Activated naive CD8-positive, alpha-beta T cell treated with anti-CD3 and anti-CD28 coated beads, Interleukin-2, amount 10 ng/mL, durations not matched to agents 7 days and 5 days (primary cell): Measurements from ENCODE around the gene RANBP2. TPM values are rescaled to one million over a fixed set of nuclear protein-coding genes. Genes with fewer than 3 reads are reported as not detected.
"Not testable (repeated sequence)": the region's sequence is repeated elsewhere in the genome, so short reads cannot be mapped to it uniquely, and the experiment has no call there.

ENCODE experiments used
- ATAC-seq: fragments of 150-1000 bp; cut with Tn5 transposase; one replicate; pipeline ENCODE4 v1.10.0; 2021; ENCODE audit warnings: low read depth, moderate library complexity
- POLR2A ChIA-PET: fragments of 350-600 bp; sonication (Branson Sonifier 250); formaldehyde crosslinking; loops from one replicate; lab custom pipeline; 2021; ENCODE audit warnings: antibody characterized with exemption; lab: Charles Lee
- DNase-seq: peaks from one replicate; pipeline ENCODE4 v3.0.0; 2021
- H3K27ac Mint-ChIP-seq: one replicate; pipeline ENCODE4 v1.8.0; 2022; ENCODE audit warnings: mild to moderate bottlenecking, mixed read lengths
- H3K27me3 Mint-ChIP-seq: one replicate; pipeline ENCODE4 v1.8.0; 2022; ENCODE audit warnings: mild to moderate bottlenecking, moderate library complexity, mixed read lengths
- H3K36me3 Mint-ChIP-seq: one replicate; pipeline ENCODE4 v1.8.0; 2021; ENCODE audit warnings: mild to moderate bottlenecking, mixed read lengths
- H3K4me1 Mint-ChIP-seq: one replicate; pipeline ENCODE4 v1.8.0; 2021; ENCODE audit warnings: mixed read lengths
- H3K4me3 Mint-ChIP-seq: one replicate; pipeline ENCODE4 v1.8.0; 2022; ENCODE audit warnings: mild to moderate bottlenecking, moderate library complexity, mixed read lengths
- H3K9me3 Mint-ChIP-seq: one replicate; pipeline ENCODE4 v1.8.0; 2021; ENCODE audit warnings: mixed read lengths
- total RNA-seq, 2 experiments: library from RNA; stranded (reverse); gene quantifications; one replicate each; pipeline ENCODE4 v1.2.3, GENCODE V29; 2021

RANBP2 gene
- total RNA-seq, 2 experiments from 2014 or later: 50.2 to 51.8 TPM

GRCh38 chr2:108707300-108707699 lies 12.0 kb upstream of the RANBP2 start:
- Mint-ChIP-seq H3K4me3 (no peak overlapping the region), H3K27me3 (peaks cover 6% of the 10 kb centered on the region), H3K4me1 (no peaks in the 10 kb centered on the region), H3K36me3 (peaks cover 3% of the 10 kb centered on the region), H3K27ac (no peak overlapping the region), H3K9me3 (peaks cover 6% of the 10 kb centered on the region)
- no peak for ATAC-seq
- POLR2A ChIA-PET: no interaction called here
- no peak for DNase-seq

- H3K9me3 Mint-ChIP-seq, H3K36me3 Mint-ChIP-seq, H3K4me3 Mint-ChIP-seq, POLR2A ChIA-PET, ATAC-seq, H3K27ac Mint-ChIP-seq, H3K27me3 Mint-ChIP-seq, H3K4me1 Mint-ChIP-seq, DNase-seq: not testable (repeated sequence)
Measured at GRCh38 chr2:108716971-108717370, 2.3 kb upstream of the RANBP2 start.

- ATAC-seq, DNase-seq, H3K27me3 Mint-ChIP-seq, POLR2A ChIA-PET, H3K27ac Mint-ChIP-seq, H3K4me3 Mint-ChIP-seq, H3K9me3 Mint-ChIP-seq, H3K36me3 Mint-ChIP-seq: not testable (repeated sequence)
- H3K4me1 Mint-ChIP-seq: peaks cover 13% of the 10 kb centered on the region
Measured at GRCh38 chr2:108726048-108726447, 6.8 kb downstream of the RANBP2 start.

GRCh38 chr2:108734656-108735055 lies 15.4 kb downstream of the RANBP2 start:
- H3K27me3 Mint-ChIP-seq, ATAC-seq, POLR2A ChIA-PET, DNase-seq, H3K4me3 Mint-ChIP-seq, H3K27ac Mint-ChIP-seq, H3K4me1 Mint-ChIP-seq, H3K9me3 Mint-ChIP-seq: not testable (repeated sequence)
- peaks cover 18% of the 10 kb centered on the region for H3K36me3 Mint-ChIP-seq

GRCh38 chr2:108757973-108758372 lies 38.7 kb downstream of the RANBP2 start:
- peaks cover 12% of the 10 kb centered on the region for H3K36me3 Mint-ChIP-seq

GRCh38 chr2:108762618-108763017 lies 43.3 kb downstream of the RANBP2 start:
- H3K27ac Mint-ChIP-seq, H3K4me1 Mint-ChIP-seq, H3K27me3 Mint-ChIP-seq, H3K4me3 Mint-ChIP-seq, POLR2A ChIA-PET, H3K9me3 Mint-ChIP-seq, DNase-seq, ATAC-seq: not testable (repeated sequence)
- peaks cover 36% of the 10 kb centered on the region for H3K36me3 Mint-ChIP-seq

More at GRCh38 chr2:108757973-108758372, 38.7 kb downstream of the RANBP2 start:
- DNase-seq, ATAC-seq, H3K9me3 Mint-ChIP-seq, H3K27ac Mint-ChIP-seq, H3K27me3 Mint-ChIP-seq, H3K4me1 Mint-ChIP-seq, H3K4me3 Mint-ChIP-seq, POLR2A ChIA-PET: not testable (repeated sequence)

GRCh38 chr2:108766671-108767070 lies 47.4 kb downstream of the RANBP2 start:
- H3K27me3 Mint-ChIP-seq, ATAC-seq, H3K4me1 Mint-ChIP-seq, H3K4me3 Mint-ChIP-seq, DNase-seq, H3K9me3 Mint-ChIP-seq, H3K27ac Mint-ChIP-seq, POLR2A ChIA-PET: not testable (repeated sequence)
- peaks cover 52% of the 10 kb centered on the region for H3K36me3 Mint-ChIP-seq

- POLR2A ChIA-PET, ATAC-seq, H3K27ac Mint-ChIP-seq, H3K4me1 Mint-ChIP-seq, H3K4me3 Mint-ChIP-seq, H3K27me3 Mint-ChIP-seq, DNase-seq, H3K9me3 Mint-ChIP-seq: not testable (repeated sequence)
- peaks cover 59% of the 10 kb centered on the region for H3K36me3 Mint-ChIP-seq
Measured at GRCh38 chr2:108767859-108768258, 48.6 kb downstream of the RANBP2 start.

GRCh38 chr2:108776475-108776874 lies 57.2 kb downstream of the RANBP2 start:
- H3K27ac Mint-ChIP-seq: no peak overlapping the region
- H3K36me3 Mint-ChIP-seq: peaks cover 29% of the 10 kb centered on the region
- POLR2A ChIA-PET: no interaction called here
- ATAC-seq (no peak), DNase-seq (no peak)
- H3K4me1 Mint-ChIP-seq: peaks cover 5% of the 10 kb centered on the region
- no peaks in the 10 kb centered on the region for H3K27me3 Mint-ChIP-seq
- no peaks in the 10 kb centered on the region for H3K9me3 Mint-ChIP-seq
- no peak overlapping the region for H3K4me3 Mint-ChIP-seq

- POLR2A ChIA-PET: no interaction called here
- peaks cover 24% of the 10 kb centered on the region for H3K36me3 Mint-ChIP-seq
Measured at GRCh38 chr2:108778857-108779256, 59.6 kb downstream of the RANBP2 start.

GRCh38 chr2:108786008-108786353 lies 66.7 kb downstream of the RANBP2 start:
- peak overlapping the region; percentile 99 for H3K27ac Mint-ChIP-seq
- no peaks in the 10 kb centered on the region for H3K27me3 Mint-ChIP-seq
- H3K4me3 Mint-ChIP-seq: peak overlapping the region; percentile 100
- DNase-seq: no peak
- H3K36me3 Mint-ChIP-seq: peaks cover 18% of the 10 kb centered on the region
- POLR2A ChIA-PET: interaction anchor here (0.6 to 0.7 kb wide), 2 partner anchors 55 to 337 kb away, joined by 3 read pairs; partner anchors contain the start of gene GCC2
- H3K4me1 Mint-ChIP-seq: peaks cover 18% of the 10 kb centered on the region
- no peaks in the 10 kb centered on the region for H3K9me3 Mint-ChIP-seq
- no peak for ATAC-seq

More at GRCh38 chr2:108778857-108779256, 59.6 kb downstream of the RANBP2 start:
- Mint-ChIP-seq H3K27me3 (no peaks in the 10 kb centered on the region), H3K9me3 (no peaks in the 10 kb centered on the region), H3K27ac (no peak overlapping the region), H3K4me3 (no peak overlapping the region), H3K4me1 (peaks cover 5% of the 10 kb centered on the region)
- DNase-seq (no peak), ATAC-seq (no peak)

GRCh38 chr2:108786354-108787215 lies 67.3 kb downstream of the RANBP2 start, which contains the start of gene CCDC138:
TSS of gene CCDC138 (plus strand) at chr2:108786771. CDS start at chr2:108786823, 52 bp downstream.
- no peaks in the 10 kb centered on the region for H3K27me3 Mint-ChIP-seq
- peaks cover 18% of the 10 kb centered on the region for H3K36me3 Mint-ChIP-seq
- H3K4me1 Mint-ChIP-seq: peaks cover 18% of the 10 kb centered on the region
- H3K9me3 Mint-ChIP-seq: no peaks in the 10 kb centered on the region
- POLR2A ChIA-PET: interaction anchor here (0.6 to 0.7 kb wide), 2 partner anchors 55 to 338 kb away, joined by 3 read pairs; partner anchors contain the start of gene GCC2
- peak within 1 kb of the TSS; percentile 99 for H3K27ac Mint-ChIP-seq
- peak; percentile 96 for DNase-seq
- ATAC-seq: peak; percentile 98
- peak within 1 kb of the TSS; percentile 100 for H3K4me3 Mint-ChIP-seq

GRCh38 chr2:108787216-108787541 lies 67.9 kb downstream of the RANBP2 start:
- Mint-ChIP-seq H3K36me3 (peaks cover 19% of the 10 kb centered on the region), H3K4me3 (peak overlapping the region; percentile 100), H3K9me3 (no peaks in the 10 kb centered on the region), H3K27me3 (no peaks in the 10 kb centered on the region), H3K27ac (peak overlapping the region; percentile 71), H3K4me1 (peaks cover 18% of the 10 kb centered on the region)
- DNase-seq (no peak), ATAC-seq (no peak)
- POLR2A ChIA-PET: no interaction called here
